ENCODE results near the gene CBX4. TPM values are rescaled to one million over a fixed set of nuclear protein-coding genes. Genes with fewer than 3 reads are reported as not detected.

Gene CBX4
- total RNA-seq, 1 experiment from 2014 or later = 6.2 TPM

- Histone ChIP-seq H3K9me3 (ENCODE audit: control insufficient read depth, low read depth, low read length) (no peaks in the 10 kb centered on the region), H3K79me2 (ENCODE audit: insufficient read depth, low read length) (0 out of 2 replicates have a peak, but pooled peaks cover 2% of the 10 kb centered on the region), H3K4me2 (ENCODE audit: insufficient read depth, insufficient read length, low read length) (no peak overlapping the region), H2BK15ac (ENCODE audit: low read depth, low read length) (no peak overlapping the region), H3K56ac (ENCODE audit: insufficient read length, low read depth, low read length) (no peak overlapping the region), H2AK5ac (ENCODE audit: insufficient read length, low read length) (no peak overlapping the region), H2BK5ac (ENCODE audit: insufficient read length, low read length) (no peak overlapping the region), H3K79me1 (ENCODE audit: insufficient read depth, low read depth, low read length, poor library complexity, severe bottlenecking) (peaks cover 3% of the 10 kb centered on the region), H4K91ac (ENCODE audit: insufficient read length, low read depth, low read length) (no peak overlapping the region), H2BK20ac (ENCODE audit: low read depth, low read length, poor library complexity, severe bottlenecking) (no peak overlapping the region), H2BK120ac (ENCODE audit: low read depth, low read length, poor library complexity, severe bottlenecking) (no peak overlapping the region), H3K4me1 (ENCODE audit: insufficient read depth, low read length) (peaks cover 11% of the 10 kb centered on the region), H3K14ac (ENCODE audit: insufficient read depth, low read length) (no peak overlapping the region), H2AFZ (ENCODE audit: low read length) (no peak overlapping the region), H2BK12ac (ENCODE audit: insufficient read length, low read depth, low read length) (no peak overlapping the region), H3K27ac (ENCODE audit: insufficient read length, low read depth, low read length) (no peak overlapping the region), H4K20me1 (ENCODE audit: control insufficient read depth, insufficient read depth, insufficient read length) (peaks cover 9% of the 10 kb centered on the region), H3K23ac (ENCODE audit: insufficient read length, low read depth, low read length) (no peak overlapping the region), H3K9ac (ENCODE audit: extremely low read depth, insufficient read length, low read length) (no peak overlapping the region), H3K27me3 (ENCODE audit: insufficient read depth, low read length) (peaks cover 9% of the 10 kb centered on the region; the same call in 1 of the 2 replicates), H4K5ac (ENCODE audit: insufficient read length, low read depth, low read length) (no peak overlapping the region), H3K23me2 (ENCODE audit: insufficient read length, low read depth, low read length, poor library complexity, severe bottlenecking) (peaks cover 6% of the 10 kb centered on the region), H3T11ph (ENCODE audit: low read length) (no peak overlapping the region), H4K8ac (replicated peaks; ENCODE audit: insufficient read length, low read depth, low read length) (no peak overlapping the region), H3K18ac (ENCODE audit: insufficient read length, low read depth, low read length) (no peak overlapping the region), H3K4ac (ENCODE audit: low read depth, low read length) (no peak overlapping the region)
- H3K36me3 Mint-ChIP-seq (ENCODE audit: insufficient read depth in 1 of 3, low read depth in 3 of 3) = peaks cover 44 to 64% (median 62%) of the 10 kb centered on the region in 3 experiments
- H3K4me1 Mint-ChIP-seq = peaks cover 43 to 54% of the 10 kb centered on the region in 2 experiments
- WGBS (ENCODE audit: extremely low coverage, insufficient read length, low lambda C conversion rate) = no CpG with 5 or more reads among the region's 18 CpGs
- DNase-seq = no peak
- H3K27me3 Mint-ChIP-seq (ENCODE audit: low read depth) = peaks cover 34% of the 10 kb centered on the region
- TF ChIP-seq CTCF (conservative IDR thresholded peaks at IDR 0.05) = no peak
- H3K4me3 Mint-ChIP-seq = no peak overlapping the region
- H3K9me3 Mint-ChIP-seq = no peaks in the 10 kb centered on the region
- H3K27ac Mint-ChIP-seq = no peak overlapping the region
Measured at GRCh38 chr17:79783891-79784290, 55.3 kb downstream of the CBX4 start.

Other genes starting within 250 kb of the CBX4 start
- gene RBFOX3, start 228.4 kb downstream of the CBX4 start, total RNA-seq (2021) = 10.2 and 12.4 TPM in 2 replicates
- gene ENPP7, start 108.5 kb downstream of the CBX4 start, total RNA-seq (2021) = not detected in 2 replicates
- gene CBX2, start 61.3 kb downstream of the CBX4 start, total RNA-seq (2021) = 77.4 and 79.4 TPM in 2 replicates
- gene CBX8, start 42.4 kb downstream of the CBX4 start, total RNA-seq (2021) = 1.2 and 2.9 TPM in 2 replicates
- 82.7 and 85.8 TPM in 2 replicates for gene TBC1D16, start 196.4 kb upstream of the CBX4 start, total RNA-seq (2021)
- 7.8 and 8.9 TPM in 2 replicates for gene CCDC40, start 197.2 kb upstream of the CBX4 start, total RNA-seq (2021)

All from H9 (cell line).